Tibial artery (tissue), 4 donors: ENCODE measurements around the gene FSTL3.
"Not testable (repeated sequence)": the region's sequence is repeated elsewhere in the genome, so short reads cannot be mapped to it uniquely, and the experiment has no call there.

Source experiments
- DNase-seq, 2 donors: peaks; one replicate each; pipeline ENCODE4 v3.0.0-alpha.2; 2019
- H3K27ac ChIP-seq, 2 donors: fragments of 200-600 bp; sonication (generic) in 1 of 2; 1 replicate in 1 of 2; 2 replicates in 1 of 2; pipeline ENCODE4 v1.5.1; 2018 to 2019; ENCODE audit warnings: mild to moderate bottlenecking in 1 of 2
- H3K27me3 ChIP-seq, 2 donors: fragments of 200-600 bp; sonication (generic) in 1 of 2; one replicate each; pipeline versions ENCODE4 v1.5.1 to v1.6.0; 2016 to 2019
- H3K36me3 ChIP-seq, 3 donors: fragments of 200-600 bp; sonication (generic) in 2 of 3; one replicate each; pipeline ENCODE4 v1.5.1; 2016 to 2019; ENCODE audit warnings: mild to moderate bottlenecking in 2 of 3
- H3K4me1 ChIP-seq, 4 donors: fragments of 200-600 bp; sonication (generic) in 2 of 4; 1 replicate in 3 of 4; 2 replicates in 1 of 4; pipeline ENCODE4 v1.5.1; 2016 to 2019
- H3K4me3 ChIP-seq, 2 donors: fragments of 200-600 bp; sonication (generic) in 1 of 2; 1 replicate in 1 of 2; 2 replicates in 1 of 2; pipeline ENCODE4 v1.5.1; 2018 to 2019; ENCODE audit warnings: mild to moderate bottlenecking in 2 of 2
- H3K9me3 ChIP-seq, 3 donors: fragments of 200-600 bp; sonication (generic) in 1 of 3; one replicate each; pipeline ENCODE4 v1.5.1; 2016 to 2019
- CTCF ChIP-seq, 2 experiments: fragments of 200-600 bp in 1 of 2; fragments of 450-650 bp in 1 of 2; IDR thresholded peaks; one replicate each; pipeline ENCODE4 v1.5.1; 2017 to 2019; ENCODE audit warnings: antibody characterized with exemption in 2 of 2, mild to moderate bottlenecking in 1 of 2, moderate library complexity in 1 of 2
- intact Hi-C: fragments of 100-400 bp; cut with DNase I; formaldehyde crosslinking; loops from one replicate; pipeline ENCODE4 v1.15.0; 2023; ENCODE audit warnings: low total_unique reads

FSTL3 gene

GRCh38 chr19:688214-688613 lies 12.0 kb downstream of the FSTL3 start:
- Histone ChIP-seq H3K4me3 (no peak overlapping the region), H3K4me1 (no peaks in the 10 kb centered on the region)

GRCh38 chr19:688992-689391 lies 12.8 kb downstream of the FSTL3 start:
- Histone ChIP-seq H3K4me3 (no peak overlapping the region), H3K27me3 (no peaks in the 10 kb centered on the region), H3K36me3 (no peaks in the 10 kb centered on the region), H3K9me3 (no peaks in the 10 kb centered on the region), H3K4me1 (no peaks in the 10 kb centered on the region), H3K27ac (no peak overlapping the region)
- intact Hi-C loops, result no loop called here
- TF ChIP-seq CTCF (IDR thresholded peaks at IDR 0.05), result no peak
- DNase-seq, result no peak

More at GRCh38 chr19:688214-688613, 12.0 kb downstream of the FSTL3 start:
- Histone ChIP-seq H3K27me3 (no peaks in the 10 kb centered on the region), H3K36me3 (no peaks in the 10 kb centered on the region), H3K27ac (no peak overlapping the region), H3K9me3 (no peaks in the 10 kb centered on the region)
- intact Hi-C loops, result no loop called here
- TF ChIP-seq CTCF (IDR thresholded peaks at IDR 0.05), result no peak
- no peak for DNase-seq

- DNase-seq, result no peak
- no peak overlapping the region for H3K27ac ChIP-seq
- no peaks in the 10 kb centered on the region for H3K36me3 ChIP-seq
- peaks cover 0 to 6% of the 10 kb centered on the region in 2 donors for H3K27me3 ChIP-seq
- no peaks in the 10 kb centered on the region for H3K9me3 ChIP-seq
- no peak for TF ChIP-seq CTCF (IDR thresholded peaks at IDR 0.05)
- intact Hi-C loops, result no loop called here
- no peak overlapping the region for H3K4me3 ChIP-seq
- no peaks in the 10 kb centered on the region for H3K4me1 ChIP-seq
Measured at GRCh38 chr19:690203-690602, 14.0 kb downstream of the FSTL3 start.

GRCh38 chr19:694481-695351 lies 18.5 kb downstream of the FSTL3 start:
- Histone ChIP-seq H3K27ac (no peak overlapping the region), H3K9me3 (no peaks in the 10 kb centered on the region), H3K27me3 (peaks cover 0 to 38% of the 10 kb centered on the region in 2 donors), H3K4me3 (no peak overlapping the region), H3K36me3 (no peaks in the 10 kb centered on the region), H3K4me1 (no peaks in the 10 kb centered on the region)
- DNase-seq, result no peak
- intact Hi-C loops, result no loop called here
- TF ChIP-seq CTCF (IDR thresholded peaks at IDR 0.05), result no peak

GRCh38 chr19:695352-695949 lies 19.3 kb downstream of the FSTL3 start, which contains the start of gene PRSS57:
TSS of gene PRSS57 (minus strand) at chr19:695452. CDS start at chr19:695430, 22 bp downstream.
- Histone ChIP-seq H3K27me3 (peaks cover 0 to 42% of the 10 kb centered on the region in 2 donors), H3K9me3 (no peaks in the 10 kb centered on the region), H3K27ac (no peak within 1 kb of the TSS), H3K4me1 (no peaks in the 10 kb centered on the region), H3K36me3 (no peaks in the 10 kb centered on the region), H3K4me3 (no peak within 1 kb of the TSS)
- intact Hi-C loops, result no loop called here
- TF ChIP-seq CTCF (IDR thresholded peaks at IDR 0.05), result no peak
- DNase-seq, result no peak

- H3K9me3 ChIP-seq, intact Hi-C loops, H3K36me3 ChIP-seq, H3K27ac ChIP-seq, DNase-seq, H3K4me1 ChIP-seq, H3K4me3 ChIP-seq: not testable (repeated sequence)
- H3K27me3 ChIP-seq, result peaks cover 0 to 67% of the 10 kb centered on the region in 2 donors
Measured at GRCh38 chr19:698529-698928, 22.3 kb downstream of the FSTL3 start.

- intact Hi-C loops, H3K9me3 ChIP-seq, H3K36me3 ChIP-seq, H3K4me3 ChIP-seq, H3K27ac ChIP-seq, DNase-seq, H3K4me1 ChIP-seq: not testable (repeated sequence)
- H3K27me3 ChIP-seq, result peaks cover 0 to 78% of the 10 kb centered on the region in 2 donors
Measured at GRCh38 chr19:699885-700284, 23.7 kb downstream of the FSTL3 start.

GRCh38 chr19:702847-703246 lies 26.7 kb downstream of the FSTL3 start:
- H3K9me3 ChIP-seq, H3K27ac ChIP-seq, intact Hi-C loops, H3K4me3 ChIP-seq, DNase-seq, H3K36me3 ChIP-seq: not testable (repeated sequence)
- Histone ChIP-seq H3K27me3 (peaks cover 0 to 82% of the 10 kb centered on the region in 2 donors), H3K4me1 (peaks cover 0 to 10% (median 0%) of the 10 kb centered on the region in 4 donors)
